D721Med (cell line): ENCODE measurements around the gene LTF.
"Not testable (repeated sequence)": the region's sequence is repeated elsewhere in the genome, so short reads cannot be mapped to it uniquely, and the experiment has no call there.

Experiments used
- DNase-seq: peaks from one replicate; pipeline ENCODE4 v3.0.0; 2011; ENCODE audit warnings: low spot score; ENCODE audit not compliant: insufficient read length
- FAIRE-seq: peaks from 2 replicates; lab custom pipeline; 2011; peaks lifted over from hg19 to GRCh38; lab: Jason Lieb, UNC
- CTCF ChIP-seq: IDR thresholded peaks from 2 replicates; pipeline ENCODE4 v1.5.1; 2012; ENCODE audit warnings: mild to moderate bottlenecking, control low read depth; ENCODE audit not compliant: insufficient read depth; ENCODE audit errors: missing control alignments

The LTF gene

GRCh38 chr3:46409739-46410489 lies 54.8 kb downstream of the LTF start:
- FAIRE-seq (no peak), DNase-seq (no peak)
- no peak for TF ChIP-seq CTCF

- DNase-seq (no peak), FAIRE-seq (no peak)
- no peak for TF ChIP-seq CTCF
Observed at GRCh38 chr3:46408853-46409252, 55.9 kb downstream of the LTF start.

- no peak for DNase-seq
- no peak for FAIRE-seq
- TF ChIP-seq CTCF: no peak
Observed at GRCh38 chr3:46407970-46408369, 56.7 kb downstream of the LTF start.

GRCh38 chr3:46406788-46407611 lies 57.7 kb downstream of the LTF start, which contains the start of the genes CCR5AS and CCRL2:
Gene CCR5AS (minus strand): TSS chr3:46407066.
Gene CCRL2 (plus strand): TSS chr3:46407259. CDS start chr3:46408080, 821 bp downstream.
- no peak for TF ChIP-seq CTCF
- DNase-seq (no peak), FAIRE-seq (no peak)

GRCh38 chr3:46406443-46406787 lies 58.3 kb downstream of the LTF start:
- DNase-seq (no peak), FAIRE-seq (no peak)
- TF ChIP-seq CTCF: no peak

- TF ChIP-seq CTCF: no peak
- DNase-seq: no peak
- no peak for FAIRE-seq
Observed at GRCh38 chr3:46405301-46406019, 59.2 kb downstream of the LTF start.

GRCh38 chr3:46402902-46403301 lies 61.8 kb downstream of the LTF start:
- FAIRE-seq: not testable (repeated sequence)

More at GRCh38 chr3:46402902-46403301, 61.8 kb downstream of the LTF start:
- DNase-seq: not testable (repeated sequence)
